ENCODE measurements around the gene GALNTL6.

GALNTL6 gene

DNA sequence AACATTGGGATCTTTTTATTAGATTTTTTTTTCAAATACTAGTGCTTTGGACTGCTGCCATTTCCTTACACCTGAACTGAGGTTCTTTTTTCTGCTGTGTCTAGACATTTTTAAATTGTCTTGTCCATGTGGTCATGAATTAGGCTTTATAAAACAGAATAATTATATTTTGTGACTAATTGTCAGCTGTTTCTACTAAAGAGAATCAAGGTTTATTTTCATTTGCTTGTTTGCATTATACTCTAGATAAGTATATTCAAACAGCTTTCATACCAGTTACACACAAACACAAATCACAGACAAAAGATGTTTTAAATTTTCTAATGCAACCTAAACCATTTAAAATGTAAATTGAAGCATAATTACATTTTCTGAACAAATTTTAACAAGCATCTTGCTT lies 194.7 kb downstream of the GALNTL6 start:
- no peak for DNase-seq (ENCODE audit: low spot score)

DNA sequence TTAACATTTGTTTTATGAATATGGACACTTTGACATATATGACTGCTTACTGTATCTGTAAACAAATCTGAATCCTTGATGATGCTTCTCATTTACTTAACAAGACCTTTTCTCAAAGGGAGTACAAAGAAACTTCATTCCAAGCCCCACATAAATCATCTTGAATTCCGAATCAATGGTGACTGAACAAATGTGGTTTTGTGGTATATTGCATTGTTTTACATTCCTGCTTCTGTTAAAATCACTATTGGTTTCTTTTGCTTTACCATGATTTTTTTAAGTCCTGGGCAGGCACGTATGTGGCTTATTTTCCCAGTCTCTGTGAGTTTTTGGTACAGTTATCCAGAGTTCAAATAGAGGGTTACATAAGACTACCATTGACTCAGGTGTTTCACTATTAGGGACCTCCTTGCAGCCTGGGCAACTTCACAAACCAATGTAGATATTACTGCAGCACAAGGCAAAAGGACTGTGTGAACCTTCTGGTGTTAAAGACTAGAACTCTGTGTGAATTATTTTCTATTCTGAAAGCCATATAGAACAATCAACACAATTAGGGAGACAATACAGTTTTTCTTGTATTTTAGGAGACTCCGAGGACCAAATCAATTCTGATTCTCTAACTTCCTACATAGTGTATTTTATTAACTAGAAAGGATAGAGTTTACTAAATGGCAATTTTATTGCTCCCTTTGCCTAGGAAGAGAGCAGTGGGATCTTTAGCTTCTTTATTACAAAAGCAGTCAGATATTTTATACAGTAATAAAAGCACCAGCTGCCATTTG lies 196.4 kb downstream of the GALNTL6 start:
- DNase-seq (ENCODE audit: low spot score), result no peak

DNA sequence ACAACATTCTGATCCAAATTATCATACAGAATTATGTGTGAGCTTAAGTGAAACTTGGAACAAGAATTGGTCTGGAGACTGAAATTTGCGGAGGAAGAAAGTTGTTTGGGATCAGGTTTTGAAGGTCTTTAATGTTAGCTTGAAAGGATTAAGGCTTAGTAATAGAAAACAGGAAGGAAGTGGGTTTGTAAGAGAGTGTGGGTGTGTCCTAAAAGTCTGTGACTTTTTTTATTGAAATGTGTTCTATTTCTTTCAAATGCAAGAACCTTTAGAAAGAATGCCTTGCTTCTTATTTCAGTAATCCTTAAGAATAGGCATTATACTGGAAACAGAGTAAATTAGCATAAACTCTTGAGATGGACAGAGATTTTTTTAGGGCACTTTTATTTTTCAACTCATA lies 198.0 kb downstream of the GALNTL6 start:
- no peak for DNase-seq (ENCODE audit: low spot score)

DNA sequence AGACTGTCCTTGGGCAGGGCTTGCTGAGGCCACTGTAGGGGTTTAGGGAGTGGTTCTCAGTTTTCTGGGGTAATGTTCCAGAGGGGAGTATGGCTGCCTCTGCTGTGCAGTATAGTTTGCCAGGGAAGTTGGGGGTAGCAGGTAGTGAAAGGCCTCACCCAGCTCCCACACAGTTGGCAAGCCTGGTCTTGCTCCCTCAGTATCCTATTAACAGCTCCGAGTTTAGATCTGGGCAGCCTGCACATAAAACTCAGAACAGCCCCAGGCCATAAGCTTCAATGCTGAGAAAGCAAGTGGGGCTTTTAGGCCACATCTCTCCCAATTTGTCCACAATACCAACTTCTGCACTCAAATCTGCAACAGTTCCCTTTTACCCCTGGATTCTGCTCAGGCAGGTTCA lies 205.2 kb downstream of the GALNTL6 start:
- DNase-seq (ENCODE audit: low spot score), result no peak

DNA sequence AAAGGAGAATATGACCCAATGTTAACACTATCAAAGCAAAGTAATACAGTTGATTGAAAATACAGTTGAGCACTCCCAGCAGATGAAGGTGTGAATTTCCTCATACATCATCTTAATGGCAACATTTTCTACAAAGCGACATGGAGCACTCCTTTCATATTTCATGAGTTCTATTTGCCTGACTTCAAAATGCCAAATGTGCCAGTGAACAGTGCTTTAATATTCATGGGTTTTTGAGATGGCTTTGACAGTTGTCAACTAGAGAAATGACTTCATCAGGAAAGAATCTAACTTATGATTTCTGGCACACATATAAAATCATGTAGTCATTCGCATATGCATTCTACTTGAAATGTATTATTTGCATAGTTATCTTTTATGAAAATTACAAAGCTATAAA lies 222.4 kb downstream of the GALNTL6 start:
- DNase-seq (ENCODE audit: low spot score), result no peak

DNA sequence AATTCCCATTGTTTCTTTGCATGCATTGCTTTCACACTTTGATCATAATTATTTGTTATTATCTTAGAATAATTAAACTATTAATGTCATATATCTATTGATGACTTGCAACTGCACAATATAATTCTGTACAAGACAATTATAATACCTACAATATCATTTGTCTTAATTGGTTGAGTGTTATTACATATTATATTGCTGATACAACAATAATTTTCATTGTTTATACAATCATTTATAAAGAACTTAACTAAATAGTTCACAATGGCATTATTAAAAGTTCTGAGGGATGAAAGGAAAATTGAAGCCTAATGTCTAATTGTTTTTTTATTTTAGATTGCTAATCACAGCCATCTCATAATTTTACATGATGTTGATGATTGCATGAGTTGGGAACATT lies 227.6 kb downstream of the GALNTL6 start:
- DNase-seq (ENCODE audit: low spot score), result no peak

DNA sequence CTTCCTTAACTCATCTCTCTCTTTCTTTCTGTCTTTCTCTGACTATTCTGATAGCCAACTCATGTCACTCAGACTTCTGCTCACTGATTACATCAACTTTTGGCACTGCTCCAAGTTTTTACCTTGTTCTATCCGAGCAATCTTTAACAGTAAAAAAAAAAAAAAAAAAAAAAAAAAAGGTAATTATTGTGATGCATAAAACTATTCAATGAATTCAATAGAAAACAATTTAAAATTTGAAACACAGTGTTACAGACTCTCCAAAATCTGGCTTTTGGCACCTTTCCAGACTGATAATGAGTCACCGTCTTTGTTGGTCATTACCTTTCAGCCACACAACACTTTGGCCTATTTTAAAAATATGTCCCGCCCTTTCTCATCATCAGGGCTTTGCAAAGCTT lies 229.5 kb downstream of the GALNTL6 start:
- no peak for DNase-seq (ENCODE audit: low spot score)

DNA sequence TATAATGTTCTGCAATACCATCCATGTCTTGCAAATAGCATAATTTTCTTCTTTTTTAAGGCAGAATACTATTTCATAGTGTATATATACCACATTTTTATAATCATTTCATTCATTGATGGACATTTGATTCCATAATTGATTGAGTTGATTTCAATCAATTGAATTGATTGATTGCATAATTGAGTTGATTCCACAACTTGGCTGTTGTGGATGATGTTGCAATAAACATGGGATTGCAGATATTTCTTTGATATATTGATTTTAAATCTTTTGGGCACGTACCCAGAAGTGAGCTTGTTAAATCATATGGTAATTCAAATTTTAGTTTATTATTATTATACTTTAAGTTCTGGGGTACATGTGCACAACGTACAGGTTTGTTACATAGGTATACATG lies 232.8 kb downstream of the GALNTL6 start:
- no peak for DNase-seq (ENCODE audit: low spot score)

DNA sequence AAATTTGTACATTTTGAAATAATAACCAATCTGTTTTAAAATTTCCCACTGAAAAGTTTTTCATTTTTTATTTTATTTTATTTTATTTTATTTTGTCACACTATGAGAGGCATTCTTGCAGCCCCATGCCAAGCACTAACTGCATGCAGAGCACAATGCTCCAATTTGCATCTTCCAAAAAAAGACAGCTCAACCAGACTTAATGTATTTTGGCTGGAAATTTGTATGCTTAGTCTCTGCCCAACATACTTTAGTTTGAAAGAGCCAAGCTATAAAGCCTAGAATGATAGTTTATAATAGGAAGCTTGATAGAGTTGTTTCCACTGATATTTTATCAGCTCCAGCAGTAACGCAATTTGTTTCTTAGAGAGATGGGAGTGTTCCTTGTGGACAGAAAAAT lies 235.5 kb downstream of the GALNTL6 start:
- DNase-seq (ENCODE audit: low spot score), result no peak

DNA sequence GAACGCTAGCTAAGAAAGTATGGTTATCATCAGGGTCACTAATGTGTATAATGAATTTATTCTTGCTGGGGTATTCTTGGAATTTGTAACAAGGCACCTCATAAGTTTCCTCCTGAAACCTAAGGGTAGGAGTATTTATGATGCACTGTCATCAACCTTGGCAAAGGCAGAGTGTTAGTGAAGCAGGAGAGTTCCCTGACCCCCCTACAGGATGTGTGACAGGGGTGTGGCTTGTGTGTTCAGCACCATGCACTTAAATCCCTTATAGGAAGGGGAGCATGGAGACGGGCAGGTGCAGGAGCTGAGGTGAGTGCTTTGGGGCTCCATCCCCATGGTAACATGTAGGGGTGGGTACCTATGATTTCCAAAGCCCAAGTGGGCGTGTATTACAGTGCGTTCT lies 237.7 kb downstream of the GALNTL6 start:
- DNase-seq (ENCODE audit: low spot score), result no peak

DNA sequence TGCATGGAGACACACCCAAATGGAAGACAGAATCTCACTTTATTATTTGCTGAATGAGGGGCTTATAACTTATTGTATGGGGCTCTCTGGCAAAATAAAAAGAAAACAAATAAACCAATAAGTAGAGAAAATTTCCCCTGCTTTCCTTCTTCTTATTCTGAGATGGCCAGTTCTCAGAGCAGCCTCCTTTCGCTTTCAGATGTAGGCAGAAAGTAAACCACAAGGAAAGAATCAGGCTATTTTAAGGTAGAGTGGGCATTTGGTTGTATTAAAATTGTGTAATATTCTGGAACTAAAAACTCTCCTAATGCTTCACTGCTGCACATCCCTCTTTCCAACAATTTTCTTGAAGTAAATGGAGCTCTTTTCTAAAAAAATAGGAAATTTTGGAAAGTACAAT lies 241.8 kb downstream of the GALNTL6 start:
- DNase-seq (ENCODE audit: low spot score), result no peak

DNA sequence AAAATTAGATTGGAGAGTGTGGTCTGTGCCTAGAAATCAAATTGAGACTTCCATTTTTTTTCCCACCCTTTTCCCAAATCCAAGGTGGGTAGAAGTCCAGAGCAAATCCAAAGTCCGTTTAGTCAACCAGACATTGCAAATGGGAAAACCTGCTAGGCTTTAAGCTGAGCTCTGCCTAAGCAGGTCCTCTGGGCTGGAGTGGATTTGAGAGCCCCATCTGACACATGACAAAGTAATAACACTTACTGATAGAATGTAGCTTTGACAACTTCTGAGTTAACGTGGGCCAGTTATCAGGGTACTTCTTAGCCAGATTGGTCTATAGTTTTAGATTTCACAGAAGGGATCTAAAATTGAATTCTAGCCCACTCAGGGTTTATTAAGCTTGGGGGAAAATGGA lies 242.3 kb downstream of the GALNTL6 start:
- DNase-seq (ENCODE audit: low spot score), result no peak

DNA sequence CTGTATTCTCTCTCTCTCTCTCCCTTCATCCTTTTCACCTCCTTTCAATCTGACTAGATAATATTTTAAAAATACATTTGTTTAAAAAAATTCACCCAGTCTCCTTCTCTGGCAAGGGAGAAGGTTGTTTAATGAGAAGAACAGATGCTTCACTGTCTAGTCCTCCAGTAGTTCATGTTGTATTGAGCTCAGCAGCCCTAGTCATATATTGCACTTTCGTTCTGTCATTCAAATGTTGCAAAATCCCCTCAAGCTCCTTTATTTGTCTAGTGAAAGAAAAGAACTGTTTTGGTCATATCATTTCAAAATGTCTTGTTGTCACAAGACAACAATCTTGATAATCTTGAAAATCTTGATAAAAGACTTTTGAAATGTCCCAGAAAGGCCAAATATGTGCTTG lies 248.0 kb downstream of the GALNTL6 start:
- DNase-seq (ENCODE audit: low spot score), result no peak

DNA sequence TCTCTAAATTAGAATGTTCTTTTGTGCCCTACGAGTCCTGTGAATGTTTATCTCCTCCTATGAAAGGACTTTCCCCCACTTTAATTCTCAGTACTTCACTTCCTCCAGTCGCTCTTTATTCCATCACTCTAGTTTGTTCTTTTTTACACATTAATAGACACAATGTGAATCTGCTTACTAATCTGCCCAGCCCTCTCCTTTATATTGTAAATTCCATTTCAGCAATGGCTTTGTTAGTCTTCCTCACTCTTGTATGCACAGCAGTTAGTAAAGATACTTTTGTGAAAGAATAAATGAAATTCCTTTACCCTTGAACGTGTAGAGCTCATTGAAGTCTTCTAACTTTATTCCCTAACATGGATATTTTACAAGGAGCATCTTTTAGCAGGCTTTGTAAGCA lies 255.3 kb downstream of the GALNTL6 start:
- no peak for DNase-seq (ENCODE audit: low spot score)

DNA sequence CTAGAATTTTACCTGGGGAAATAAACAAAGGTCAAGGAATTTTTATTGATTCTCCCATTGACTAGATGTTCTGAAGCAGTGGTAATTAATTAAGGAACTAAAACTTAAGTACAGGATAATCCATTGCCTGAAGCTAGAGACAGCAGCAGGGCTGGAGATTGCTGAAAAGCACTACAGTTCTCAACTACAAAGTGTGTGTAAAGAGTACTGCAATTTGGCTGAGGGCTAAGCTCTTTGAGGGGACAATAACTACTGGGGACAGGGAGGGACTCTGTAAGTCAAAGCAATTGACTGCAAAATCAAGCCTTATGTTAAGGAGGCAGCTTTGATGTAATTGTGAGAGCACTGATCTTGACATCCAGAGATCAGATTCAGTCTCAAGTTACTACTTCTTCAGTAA lies 260.4 kb downstream of the GALNTL6 start:
- DNase-seq (ENCODE audit: low spot score), result no peak

DNA sequence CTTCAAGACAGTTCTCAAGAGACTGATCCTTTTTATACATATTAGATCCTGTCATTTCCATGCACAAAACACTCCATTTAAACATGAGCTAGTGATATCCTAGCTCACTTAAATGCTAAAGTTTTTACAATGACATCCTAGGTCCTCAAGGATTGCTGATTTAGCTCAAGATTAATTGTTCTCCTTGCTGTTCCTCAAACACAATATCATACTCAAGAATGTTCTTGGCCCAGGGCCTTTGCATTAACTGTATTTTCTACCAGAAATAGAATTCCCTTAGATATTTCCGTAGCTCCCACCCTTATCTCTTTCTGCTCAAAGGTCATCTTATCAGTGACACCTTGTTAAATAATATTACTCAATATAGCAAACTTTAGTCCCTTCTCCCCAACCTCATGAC lies 270.1 kb downstream of the GALNTL6 start:
- DNase-seq (ENCODE audit: low spot score), result no peak

DNA sequence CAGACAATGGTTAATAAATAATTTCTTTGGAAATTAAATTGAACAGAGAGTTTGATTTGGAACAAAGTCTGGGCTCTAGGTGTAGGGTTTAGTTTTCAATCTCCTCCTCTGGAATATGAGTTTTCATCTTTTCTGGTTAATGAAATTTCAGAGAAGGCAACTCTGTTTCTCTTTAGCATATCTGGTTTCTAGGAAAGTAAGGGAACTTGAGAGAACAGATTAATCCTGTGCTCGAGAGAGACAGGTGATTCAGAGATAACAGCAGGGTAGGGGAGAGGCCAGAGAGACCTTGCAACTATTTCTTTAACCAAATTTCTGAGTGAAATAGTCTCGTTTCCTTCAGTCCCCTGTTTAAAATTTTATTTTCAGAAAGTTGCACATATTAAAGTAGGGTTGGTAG lies 275.4 kb downstream of the GALNTL6 start:
- DNase-seq (ENCODE audit: low spot score), result no peak

DNA sequence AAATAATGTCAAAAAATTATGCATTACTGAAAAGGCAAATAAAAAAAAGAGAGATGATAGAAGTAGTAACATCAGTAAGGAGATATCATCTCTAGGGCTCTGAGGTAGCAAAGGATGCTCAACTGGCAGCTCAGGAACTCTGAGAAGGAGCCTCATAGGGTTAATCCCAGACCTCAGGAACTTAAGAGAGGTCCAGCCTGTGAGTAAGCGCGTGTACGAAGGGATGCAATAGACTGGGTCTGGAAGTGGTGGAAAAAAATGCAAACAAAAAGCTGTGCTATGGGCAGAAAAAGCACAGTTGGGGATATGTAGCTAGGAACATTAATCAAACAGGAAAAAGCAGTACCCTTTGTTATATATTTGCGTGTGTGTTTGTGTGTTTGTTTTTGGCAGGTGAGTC lies 282.0 kb downstream of the GALNTL6 start:
- DNase-seq (ENCODE audit: low spot score), result no peak

DNA sequence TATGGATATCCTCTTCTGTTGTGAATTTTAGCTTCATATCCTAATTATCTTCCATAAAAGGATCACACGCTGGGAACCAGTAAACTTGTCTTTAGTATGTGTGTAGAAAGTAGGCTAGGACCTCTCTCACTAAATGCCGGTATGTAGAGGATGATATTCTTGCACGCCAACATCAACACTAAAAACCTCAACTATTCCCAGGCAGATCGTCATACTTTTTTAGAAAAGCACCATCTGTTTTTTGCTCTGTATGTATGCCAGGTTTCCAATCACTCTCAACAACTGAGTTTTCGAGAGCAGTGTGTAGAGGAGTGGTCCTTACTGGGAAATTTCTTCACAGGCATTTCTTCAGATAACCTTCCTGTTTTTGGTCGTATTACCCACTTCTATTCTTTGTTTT lies 283.6 kb downstream of the GALNTL6 start:
- no peak for DNase-seq (ENCODE audit: low spot score)

DNA sequence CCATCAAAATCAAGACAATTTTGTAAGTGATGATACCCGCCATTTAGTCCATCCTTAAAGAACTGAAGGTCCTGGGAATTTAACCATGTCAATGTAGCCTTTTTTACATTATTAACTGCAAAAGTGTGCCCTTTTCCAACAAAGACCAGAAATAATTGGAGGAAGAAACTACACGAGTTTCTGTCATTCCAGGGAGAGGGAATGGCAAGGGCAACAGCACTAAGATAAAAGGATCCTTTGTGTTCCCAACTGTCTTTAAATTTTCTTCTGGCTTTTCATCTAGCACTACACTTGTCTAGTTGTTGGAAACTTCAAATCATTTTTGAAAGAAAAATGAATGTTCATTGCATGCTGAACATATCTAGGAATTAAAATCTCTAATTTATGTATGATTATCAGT lies 286.2 kb downstream of the GALNTL6 start:
- no peak for DNase-seq (ENCODE audit: low spot score)

DNA sequence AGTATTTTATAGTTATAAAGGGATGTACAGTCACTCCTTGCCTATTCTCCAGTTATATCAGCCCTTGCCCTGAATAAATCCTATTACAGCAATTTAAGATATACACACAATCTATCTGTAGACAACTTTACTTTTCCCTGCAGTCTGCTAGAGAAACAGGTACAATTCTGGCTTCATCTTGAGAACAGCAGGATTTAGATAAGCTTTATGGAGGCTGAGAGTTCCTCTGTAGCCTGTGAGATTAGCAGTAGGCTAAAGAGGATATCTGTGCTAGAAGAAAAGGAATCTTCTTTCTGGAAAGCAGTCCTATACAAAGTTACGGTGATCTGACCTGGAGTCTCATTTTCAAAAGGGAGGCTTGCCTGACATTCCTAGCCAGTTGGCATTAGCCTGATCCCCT lies 290.3 kb downstream of the GALNTL6 start:
- DNase-seq (ENCODE audit: low spot score), result no peak

DNA sequence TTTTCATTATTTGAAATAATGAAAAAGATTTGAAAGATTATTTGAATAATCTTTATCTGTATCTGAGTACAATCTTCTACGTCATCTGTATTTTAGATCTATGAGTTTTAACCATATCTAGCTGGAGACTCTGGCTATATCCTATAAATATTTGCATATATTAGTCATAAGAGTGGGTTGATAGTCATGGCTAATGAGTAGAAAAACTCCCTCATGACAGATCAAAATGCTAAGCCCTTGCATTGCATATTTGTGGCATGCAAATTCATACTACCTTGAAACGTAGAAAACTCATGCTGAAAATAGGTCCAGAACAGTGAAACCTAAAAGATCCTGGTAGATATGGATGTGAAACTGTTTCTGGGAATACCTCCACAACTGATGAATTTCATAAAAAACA lies 291.3 kb downstream of the GALNTL6 start:
- no peak for DNase-seq (ENCODE audit: low spot score)

DNA sequence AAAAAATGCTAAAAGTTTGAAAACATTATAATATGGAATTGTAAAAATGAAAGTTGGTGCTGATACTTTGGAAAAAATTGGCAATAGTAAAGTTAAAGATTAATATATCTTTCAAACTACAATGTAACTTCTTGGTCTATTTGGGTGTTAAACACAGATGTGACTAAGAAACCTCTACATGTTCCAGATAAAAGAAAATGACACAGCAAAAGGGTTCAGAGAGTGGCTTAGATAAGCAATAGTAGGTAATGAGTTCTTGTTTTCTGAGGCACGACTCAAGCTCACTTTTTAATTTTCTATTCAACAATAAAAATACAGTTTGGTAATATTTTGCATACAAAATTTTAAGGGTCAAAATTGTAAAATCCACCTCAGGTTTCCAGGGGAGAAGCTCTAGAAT lies 292.7 kb downstream of the GALNTL6 start:
- DNase-seq (ENCODE audit: low spot score), result no peak

DNA sequence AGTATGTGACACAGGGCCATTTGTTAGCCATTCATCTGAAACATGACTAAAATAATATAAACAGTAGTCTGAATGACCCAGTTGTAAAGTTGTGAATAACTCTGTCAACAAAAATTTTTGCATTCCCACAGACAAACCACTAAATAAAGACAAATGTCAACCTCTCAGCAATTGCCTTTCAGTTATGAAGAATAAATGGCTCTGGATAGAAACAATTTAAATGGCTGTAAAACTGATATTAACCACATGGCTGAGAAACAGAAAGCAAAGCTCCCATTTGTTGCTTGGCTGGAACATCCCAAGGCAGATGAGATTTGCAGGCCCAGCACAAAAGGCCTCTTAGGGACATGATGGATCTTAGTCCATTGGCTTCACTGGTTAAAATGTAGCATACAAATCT lies 296.3 kb downstream of the GALNTL6 start:
- no peak for DNase-seq (ENCODE audit: low spot score)

Data from iPS-NIHi11 (cell line).